ENCODE measurements around the gene FBL.

GRCh38 chr19:39845933-39846677 lies at the start of gene FBL:
- TF ChIP-seq CTCF (conservative IDR thresholded peaks at IDR 0.05; ENCODE audit: low read depth, low read length) (no peak), EZH2 (IDR thresholded peaks at IDR 0.05; ENCODE audit: low read length, unreplicated experiment) (no peak), EZH2phosphoT487 (IDR thresholded peaks at IDR 0.05; ENCODE audit: borderline replicate concordance, low read length) (no peak)

Data from PC-3 (cell line).